Natural killer cell (primary cell): ENCODE results near the gene RTP4. TPM values are rescaled to one million over a fixed set of nuclear protein-coding genes. Genes with fewer than 3 reads are reported as not detected.

Experiments
- ATAC-seq, 3 donors: fragments of 150-1000 bp in 2 of 3; fragments of 200-7000 bp in 1 of 3; cut with Tn5 transposase; 1 replicate in 1 of 3; 2 replicates in 2 of 3; pipeline ENCODE4 v1.10.0; 2021; ENCODE audit warnings: mild to moderate bottlenecking in 2 of 3, moderate library complexity in 2 of 3
- DNase-seq, 2 donors: peaks; one replicate each; pipeline versions ENCODE4 v3.0.0 to v3.0.0-alpha.2; 2013 to 2021; ENCODE audit warnings: mixed read lengths in 1 of 2
- H3K27ac ChIP-seq: one replicate; pipeline ENCODE4 v1.5.1; 2013; ENCODE audit warnings: mild to moderate bottlenecking, low read length
- H3K27me3 ChIP-seq: one replicate; pipeline ENCODE4 v1.6.1; 2013; ENCODE audit warnings: low read length; ENCODE audit not compliant: control insufficient read depth, insufficient read depth
- H3K36me3 ChIP-seq: one replicate; pipeline ENCODE4 v1.6.1; 2013; ENCODE audit warnings: low read length; ENCODE audit not compliant: control insufficient read depth, insufficient read depth
- H3K4me1 ChIP-seq: one replicate; pipeline ENCODE4 v1.6.1; 2013; ENCODE audit warnings: low read length; ENCODE audit not compliant: control insufficient read depth, insufficient read depth
- H3K4me3 ChIP-seq: one replicate; pipeline ENCODE4 v1.5.1; 2013; ENCODE audit warnings: low read length
- H3K9me3 ChIP-seq: one replicate; pipeline ENCODE4 v1.6.1; 2013; ENCODE audit warnings: low read length; ENCODE audit not compliant: control insufficient read depth, insufficient read depth
- H3K27ac Mint-ChIP-seq, 2 donors: one replicate each; pipeline ENCODE4 v1.8.0; 2022; ENCODE audit warnings: mild to moderate bottlenecking in 2 of 2, mixed read lengths in 2 of 2, moderate library complexity in 1 of 2
- H3K27me3 Mint-ChIP-seq, 2 donors: one replicate each; pipeline ENCODE4 v1.8.0; 2022; ENCODE audit warnings: low read depth in 2 of 2, mixed read lengths in 2 of 2
- H3K36me3 Mint-ChIP-seq: one replicate; pipeline ENCODE4 v1.8.0; 2022; ENCODE audit warnings: mixed read lengths
- H3K4me1 Mint-ChIP-seq, 2 donors: one replicate each; pipeline ENCODE4 v1.8.0; 2022; ENCODE audit warnings: mixed read lengths in 2 of 2
- H3K4me3 Mint-ChIP-seq: one replicate; pipeline ENCODE4 v1.8.0; 2022; ENCODE audit warnings: mild to moderate bottlenecking, moderate library complexity, mixed read lengths
- H3K9me3 Mint-ChIP-seq, 2 donors: one replicate each; pipeline ENCODE4 v1.8.0; 2022; ENCODE audit warnings: mixed read lengths in 2 of 2
- WGBS: methylation state at CpG from one replicate; pipeline ENCODE4 v1.1.7; 2013; ENCODE audit warnings: missing lambda C conversion rate; ENCODE audit not compliant: insufficient coverage; 5-methylcytosine and 5-hydroxymethylcytosine counted together
- intact Hi-C: fragments of 100-400 bp; cut with micrococcal nuclease; formaldehyde crosslinking; loops from one replicate; pipeline ENCODE4 v1.14.2; 2022
- total RNA-seq, 4 donors: library from RNA; stranded (reverse); fragments of 120-200 nt in 1 of 4; gene quantifications; one replicate each; pipeline versions ENCODE4 v1.2.3 to v1.2.4, GENCODE V29; 2013 to 2022
- TF ChIP-seq, protein P1 (sequence below): fragments of 200-600 bp; IDR thresholded peaks from one replicate; pipeline ENCODE4 v1.8.0; 2022; ENCODE audit warnings: antibody characterized with exemption

The RTP4 gene
- total RNA-seq, 3 donors from 2014 or later (not counting 1 experiment from before 2014, with no cell fraction given): 4.2 to 8.0 (median 4.4) TPM

DNA sequence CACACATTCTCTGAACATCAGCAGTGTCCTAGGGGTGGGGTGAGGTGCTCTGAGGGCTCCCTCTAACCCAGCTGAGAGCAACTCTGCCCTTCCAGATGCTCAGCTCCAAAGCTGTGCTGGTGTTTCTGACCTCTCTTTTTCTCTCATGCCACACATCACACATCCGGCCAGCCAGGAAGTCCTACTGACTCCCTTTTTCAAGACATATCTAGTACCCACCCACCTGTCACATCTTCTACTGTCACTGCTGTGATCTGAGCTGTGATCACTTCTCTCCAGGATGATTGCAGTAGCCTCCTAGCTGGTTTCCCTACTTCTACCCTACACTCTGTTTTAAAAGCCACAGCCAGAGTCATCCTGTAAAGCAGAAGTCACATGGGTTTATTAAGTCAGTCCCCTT is 46.4 kb upstream of the RTP4 start:
- Histone ChIP-seq H3K27ac (no peak overlapping the region), H3K36me3 (no peaks in the 10 kb centered on the region), H3K27me3 (peaks cover 6% of the 10 kb centered on the region), H3K4me1 (peaks cover 12% of the 10 kb centered on the region), H3K9me3 (no peaks in the 10 kb centered on the region), H3K4me3 (no peak overlapping the region)
- Mint-ChIP-seq H3K4me1 (peaks cover 11 to 14% of the 10 kb centered on the region in 2 donors), H3K4me3 (no peak overlapping the region), H3K27ac (no peak overlapping the region), H3K9me3 (no peaks in the 10 kb centered on the region), H3K27me3 (peaks cover 15 to 18% of the 10 kb centered on the region in 2 donors), H3K36me3 (no peaks in the 10 kb centered on the region)
- DNase-seq (no peak), ATAC-seq (peak in 1 of 3 donors; percentile 35)
- TF ChIP-seq, protein P1, sequence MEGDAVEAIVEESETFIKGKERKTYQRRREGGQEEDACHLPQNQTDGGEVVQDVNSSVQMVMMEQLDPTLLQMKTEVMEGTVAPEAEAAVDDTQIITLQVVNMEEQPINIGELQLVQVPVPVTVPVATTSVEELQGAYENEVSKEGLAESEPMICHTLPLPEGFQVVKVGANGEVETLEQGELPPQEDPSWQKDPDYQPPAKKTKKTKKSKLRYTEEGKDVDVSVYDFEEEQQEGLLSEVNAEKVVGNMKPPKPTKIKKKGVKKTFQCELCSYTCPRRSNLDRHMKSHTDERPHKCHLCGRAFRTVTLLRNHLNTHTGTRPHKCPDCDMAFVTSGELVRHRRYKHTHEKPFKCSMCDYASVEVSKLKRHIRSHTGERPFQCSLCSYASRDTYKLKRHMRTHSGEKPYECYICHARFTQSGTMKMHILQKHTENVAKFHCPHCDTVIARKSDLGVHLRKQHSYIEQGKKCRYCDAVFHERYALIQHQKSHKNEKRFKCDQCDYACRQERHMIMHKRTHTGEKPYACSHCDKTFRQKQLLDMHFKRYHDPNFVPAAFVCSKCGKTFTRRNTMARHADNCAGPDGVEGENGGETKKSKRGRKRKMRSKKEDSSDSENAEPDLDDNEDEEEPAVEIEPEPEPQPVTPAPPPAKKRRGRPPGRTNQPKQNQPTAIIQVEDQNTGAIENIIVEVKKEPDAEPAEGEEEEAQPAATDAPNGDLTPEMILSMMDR: no peak
- 33% methylated on average over 1 of the region's 1 CpG for WGBS
- intact Hi-C loops: no loop called here

DNA sequence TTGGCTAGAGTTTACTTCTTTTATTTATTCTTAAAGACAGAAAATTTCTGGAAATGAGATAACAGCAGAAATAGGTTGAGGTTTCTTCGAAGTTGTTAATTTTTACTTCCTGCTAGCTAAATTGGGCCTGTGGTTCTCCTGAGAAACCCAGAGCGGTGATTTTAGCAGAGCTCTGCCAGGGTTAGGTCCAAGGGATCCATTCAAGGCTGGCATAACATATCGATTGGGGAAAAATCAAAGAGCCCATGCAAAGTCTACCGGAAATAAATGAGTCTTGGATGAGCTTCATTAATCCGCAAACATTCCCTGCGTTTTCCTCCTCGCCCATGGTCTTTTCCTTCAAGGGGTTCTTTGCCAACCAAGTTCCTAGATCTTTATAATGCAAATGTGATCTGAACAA is 45.9 kb upstream of the RTP4 start:
- no peaks in the 10 kb centered on the region for H3K36me3 ChIP-seq
- 73% methylated on average over 7 of the region's 7 CpGs for WGBS
- Mint-ChIP-seq H3K27me3 (peaks cover 10 to 13% of the 10 kb centered on the region in 2 donors), H3K27ac (no peak overlapping the region), H3K4me1 (peaks cover 11 to 14% of the 10 kb centered on the region in 2 donors), H3K4me3 (no peak overlapping the region), H3K9me3 (no peaks in the 10 kb centered on the region), H3K36me3 (no peaks in the 10 kb centered on the region)
- intact Hi-C loops: no loop called here
- peaks cover 6% of the 10 kb centered on the region for H3K27me3 ChIP-seq
- ATAC-seq (no peak), DNase-seq (no peak)
- H3K27ac ChIP-seq: no peak overlapping the region
- peaks cover 12% of the 10 kb centered on the region for H3K4me1 ChIP-seq
- TF ChIP-seq, protein P1: no peak
- H3K4me3 ChIP-seq: no peak overlapping the region
- no peaks in the 10 kb centered on the region for H3K9me3 ChIP-seq

DNA sequence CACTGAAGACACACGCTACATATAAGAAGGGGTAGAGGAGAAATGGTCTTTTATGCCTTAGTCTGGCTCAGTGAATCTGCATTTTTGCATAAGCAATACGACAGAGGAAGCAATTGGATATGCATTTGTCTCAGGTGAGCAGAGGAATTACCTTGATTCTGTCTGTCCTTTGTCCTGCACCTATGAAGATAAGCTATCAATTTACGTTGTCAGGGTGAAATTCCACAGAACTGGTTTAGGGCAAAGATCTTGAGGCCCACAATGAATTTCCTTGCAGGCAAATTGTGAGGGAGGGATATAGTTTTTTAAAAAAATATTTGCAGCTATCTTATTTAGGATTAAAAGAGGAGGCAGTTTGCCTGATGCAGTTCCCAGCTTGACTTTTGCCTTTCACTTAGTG is 45.1 kb upstream of the RTP4 start:
- no peak for DNase-seq
- H3K36me3 ChIP-seq: no peaks in the 10 kb centered on the region
- H3K27ac ChIP-seq: no peak overlapping the region
- peaks cover 12% of the 10 kb centered on the region for H3K4me1 ChIP-seq
- H3K4me3 ChIP-seq: no peak overlapping the region
- no peak overlapping the region for H3K4me3 Mint-ChIP-seq
- H3K4me1 Mint-ChIP-seq: peaks cover 11 to 14% of the 10 kb centered on the region in 2 donors
- TF ChIP-seq, protein P1: no peak
- H3K27me3 ChIP-seq: peaks cover 6% of the 10 kb centered on the region
- intact Hi-C loops: no loop called here
- H3K27ac Mint-ChIP-seq: no peak overlapping the region
- no peak for ATAC-seq
- H3K9me3 ChIP-seq: no peaks in the 10 kb centered on the region
- 86% methylated on average over 3 of the region's 3 CpGs for WGBS
- H3K27me3 Mint-ChIP-seq: peaks cover 6 to 7% of the 10 kb centered on the region in 2 donors
- no peaks in the 10 kb centered on the region for H3K9me3 Mint-ChIP-seq
- no peaks in the 10 kb centered on the region for H3K36me3 Mint-ChIP-seq

DNA sequence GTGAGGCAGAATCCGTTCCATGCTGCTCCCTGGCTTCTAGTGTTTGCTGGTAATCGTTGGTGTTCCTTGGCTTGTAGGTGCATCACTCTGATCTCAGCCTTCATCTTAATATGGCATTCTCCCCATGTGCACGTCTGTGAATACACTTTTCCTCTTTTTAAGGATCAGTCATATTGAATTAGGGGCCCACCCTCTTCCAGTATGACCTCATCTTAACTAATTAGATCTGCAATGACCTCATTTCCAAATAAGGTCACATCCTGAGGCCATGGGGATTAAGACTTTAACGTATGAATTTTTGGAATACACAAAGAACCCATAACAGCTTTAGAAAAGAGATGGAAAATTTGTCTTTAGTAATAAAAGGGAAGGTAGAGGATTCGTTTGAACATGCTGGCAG is 42.6 kb upstream of the RTP4 start:
- Mint-ChIP-seq H3K9me3 (no peaks in the 10 kb centered on the region), H3K27ac (no peak overlapping the region), H3K36me3 (no peaks in the 10 kb centered on the region), H3K4me3 (no peak overlapping the region), H3K27me3 (peaks cover 9 to 11% of the 10 kb centered on the region in 2 donors), H3K4me1 (peaks cover 4 to 6% of the 10 kb centered on the region in 2 donors)
- Histone ChIP-seq H3K4me1 (peaks cover 6% of the 10 kb centered on the region), H3K27me3 (peaks cover 4% of the 10 kb centered on the region), H3K27ac (no peak overlapping the region), H3K4me3 (no peak overlapping the region), H3K36me3 (no peaks in the 10 kb centered on the region), H3K9me3 (no peaks in the 10 kb centered on the region)
- 74% methylated on average over 4 of the region's 5 CpGs for WGBS
- intact Hi-C loops: no loop called here
- no peak for ATAC-seq
- TF ChIP-seq, protein P1: no peak
- DNase-seq: no peak
